Upper lobe of right lung (tissue), 1 donor: Measurements from ENCODE around the gene TSEN34. TPM values are rescaled to one million over a fixed set of nuclear protein-coding genes. Genes with fewer than 3 reads are reported as not detected.
"Not testable (repeated sequence)": the region's sequence is repeated elsewhere in the genome, so short reads cannot be mapped to it uniquely, and the experiment has no call there.

Experiments used
- ATAC-seq: fragments of 200-7000 bp; cut with Tn5 transposase; one replicate; pipeline ENCODE4 v1.9.1; 2020; ENCODE audit warnings: mild to moderate bottlenecking, moderate library complexity
- DNase-seq: peaks from one replicate; pipeline ENCODE4 v3.0.0-alpha.2; 2020
- H3K27ac ChIP-seq: fragments of 200-600 bp; one replicate; pipeline ENCODE4 v1.8.0; 2022
- H3K27me3 ChIP-seq: fragments of 200-600 bp; one replicate; pipeline ENCODE4 v1.8.0; 2022; ENCODE audit warnings: mild to moderate bottlenecking
- H3K36me3 ChIP-seq: fragments of 200-600 bp; one replicate; pipeline ENCODE4 v1.8.0; 2022
- H3K4me1 ChIP-seq: fragments of 200-600 bp; one replicate; pipeline ENCODE4 v1.8.0; 2022
- H3K4me3 ChIP-seq: fragments of 200-600 bp; one replicate; pipeline ENCODE4 v1.8.0; 2022; ENCODE audit warnings: mild to moderate bottlenecking
- H3K9me3 ChIP-seq: fragments of 200-600 bp; one replicate; pipeline ENCODE4 v1.8.0; 2022
- CTCF ChIP-seq: fragments of 200-600 bp; IDR thresholded peaks from one replicate; pipeline ENCODE4 v1.8.0; 2022; ENCODE audit warnings: antibody characterized with exemption
- intact Hi-C: fragments of 100-400 bp; cut with DNase I; formaldehyde crosslinking; loops from one replicate; pipeline ENCODE4 v1.11.0; 2022
- total RNA-seq: library from RNA; stranded (reverse); fragmentation: NEBNext Ultra II Directional; extraction: Animal tissue kit (Norgen Biotek cat#: 25700); gene quantifications from one replicate; pipeline ENCODE4 v1.2.1, GENCODE V29; 2021
- donor health status: DM: no; HTN: yes; CAD: no; lungs with severe emphysema.

Gene TSEN34
- total RNA-seq, 1 donor from 2014 or later, result 34.7 TPM

GRCh38 chr19:54206831-54207177 is 15.7 kb downstream of the TSEN34 start:
- Histone ChIP-seq H3K27ac (peak overlapping the region; percentile 92), H3K4me1 (peaks cover 85% of the 10 kb centered on the region), H3K27me3 (no peaks in the 10 kb centered on the region), H3K4me3 (peak overlapping the region; percentile 21), H3K9me3 (no peaks in the 10 kb centered on the region), H3K36me3 (peaks cover 61% of the 10 kb centered on the region)
- intact Hi-C loops, result no loop called here
- no peak for ATAC-seq
- no peak for TF ChIP-seq CTCF
- no peak for DNase-seq

GRCh38 chr19:54207193-54207592 is 16.1 kb downstream of the TSEN34 start:
- H3K27me3 ChIP-seq, intact Hi-C loops, H3K9me3 ChIP-seq, ATAC-seq: not testable (repeated sequence)
- H3K36me3 ChIP-seq, result peaks cover 58% of the 10 kb centered on the region
- peaks cover 82% of the 10 kb centered on the region for H3K4me1 ChIP-seq
- peak overlapping the region; percentile 92 for H3K27ac ChIP-seq
- DNase-seq, result peak; percentile 78
- H3K4me3 ChIP-seq, result peak overlapping the region; percentile 21

GRCh38 chr19:54207676-54207982 is 16.5 kb downstream of the TSEN34 start:
- Histone ChIP-seq H3K36me3 (peaks cover 53% of the 10 kb centered on the region), H3K27ac (peak overlapping the region; percentile 92), H3K27me3 (no peaks in the 10 kb centered on the region), H3K4me3 (peak overlapping the region; percentile 21), H3K9me3 (no peaks in the 10 kb centered on the region), H3K4me1 (peaks cover 77% of the 10 kb centered on the region)
- DNase-seq (no peak), ATAC-seq (no peak)
- no peak for TF ChIP-seq CTCF
- intact Hi-C loops, result no loop called here

GRCh38 chr19:54207983-54208783 is 17.1 kb downstream of the TSEN34 start:
- Histone ChIP-seq H3K4me3 (peak overlapping the region; percentile 21), H3K36me3 (peaks cover 48% of the 10 kb centered on the region), H3K27ac (peak overlapping the region; percentile 92), H3K27me3 (no peaks in the 10 kb centered on the region), H3K9me3 (no peaks in the 10 kb centered on the region), H3K4me1 (peaks cover 72% of the 10 kb centered on the region)
- no peak for TF ChIP-seq CTCF
- ATAC-seq (peak; percentile 79), DNase-seq (peak; percentile 87)
- intact Hi-C loops, result no loop called here

- Histone ChIP-seq H3K4me1 (peaks cover 68% of the 10 kb centered on the region), H3K36me3 (peaks cover 42% of the 10 kb centered on the region), H3K9me3 (no peaks in the 10 kb centered on the region), H3K4me3 (no peak overlapping the region), H3K27me3 (no peaks in the 10 kb centered on the region), H3K27ac (peak overlapping the region; percentile 92)
- no peak for ATAC-seq
- DNase-seq, result no peak
- TF ChIP-seq CTCF, result no peak
- intact Hi-C loops, result no loop called here
These were observed 17.6 kb downstream of the TSEN34 start for GRCh38 chr19:54208784-54209057.

GRCh38 chr19:54209058-54209810 is 18.1 kb downstream of the TSEN34 start:
- Histone ChIP-seq H3K27me3 (no peaks in the 10 kb centered on the region), H3K9me3 (no peaks in the 10 kb centered on the region), H3K4me1 (peaks cover 63% of the 10 kb centered on the region), H3K4me3 (no peak overlapping the region), H3K27ac (peak overlapping the region; percentile 92), H3K36me3 (peaks cover 37% of the 10 kb centered on the region)
- TF ChIP-seq CTCF, result no peak
- peak; percentile 73 for DNase-seq
- intact Hi-C loops, result no loop called here
- peak; percentile 1 for ATAC-seq
